ENCODE results near the gene OR9Q1.
"Not testable (repeated sequence)": the region's sequence is repeated elsewhere in the genome, so short reads cannot be mapped to it uniquely, and the experiment has no call there.

OR9Q1 gene

GRCh38 chr11:58195939-58196338 lies 172.3 kb downstream of the OR9Q1 start:
- DNase-seq (no peak), ATAC-seq (ENCODE audit: insufficient read depth, low read depth) (no peak)
- Histone ChIP-seq H2AFZ (ENCODE audit: low read depth, low read length) (no peak overlapping the region), H3K79me2 (ENCODE audit: insufficient read depth, low read length) (no peaks in the 10 kb centered on the region), H3K4me2 (ENCODE audit: insufficient read depth, low read length) (no peak overlapping the region), H3K4me3 (ENCODE audit: low read depth in 1 of 2, low read length in 2 of 2) (no peak overlapping the region), H4K20me1 (ENCODE audit: insufficient read depth, low read length) (no peaks in the 10 kb centered on the region), H3K27ac (ENCODE audit: low read length) (no peak overlapping the region), H3K9ac (ENCODE audit: low read depth, low read length) (no peak overlapping the region), H3K27me3 (ENCODE audit: insufficient read depth, low read length, poor library complexity) (no peaks in the 10 kb centered on the region), H3K9me3 (ENCODE audit: insufficient read depth, low read length, severe bottlenecking) (no peaks in the 10 kb centered on the region), H3K4me1 (ENCODE audit: insufficient read depth, low read length) (no peaks in the 10 kb centered on the region), H3K36me3 (ENCODE audit: insufficient read depth, low read length) (no peaks in the 10 kb centered on the region)
- TF ChIP-seq EZH2 (IDR thresholded peaks at IDR 0.05; ENCODE audit: borderline replicate concordance, low read depth, low read length, severe bottlenecking), result no peak
- TF ChIP-seq CTCF (IDR thresholded peaks at IDR 0.05; ENCODE audit: borderline replicate concordance, extremely low read depth, low read length, poor library complexity, severe bottlenecking), result no peak

GRCh38 chr11:58199271-58199670 lies 175.6 kb downstream of the OR9Q1 start:
- no peaks in the 10 kb centered on the region for H3K27me3 ChIP-seq (ENCODE audit: insufficient read depth, low read length, poor library complexity)
- no peaks in the 10 kb centered on the region for H3K4me1 ChIP-seq (ENCODE audit: insufficient read depth, low read length)
- TF ChIP-seq EZH2 (IDR thresholded peaks at IDR 0.05; ENCODE audit: borderline replicate concordance, low read depth, low read length, severe bottlenecking) (no peak), CTCF (IDR thresholded peaks at IDR 0.05; ENCODE audit: borderline replicate concordance, extremely low read depth, low read length, poor library complexity, severe bottlenecking) (no peak)
- no peak overlapping the region for H3K4me2 ChIP-seq (ENCODE audit: insufficient read depth, low read length)
- H3K9ac ChIP-seq (ENCODE audit: low read depth, low read length), result no peak overlapping the region
- no peaks in the 10 kb centered on the region for H3K36me3 ChIP-seq (ENCODE audit: insufficient read depth, low read length)
- no peaks in the 10 kb centered on the region for H4K20me1 ChIP-seq (ENCODE audit: insufficient read depth, low read length)
- ATAC-seq (ENCODE audit: insufficient read depth, low read depth), result no peak
- no peaks in the 10 kb centered on the region for H3K79me2 ChIP-seq (ENCODE audit: insufficient read depth, low read length)
- H2AFZ ChIP-seq (ENCODE audit: low read depth, low read length), result no peak overlapping the region
- DNase-seq, result no peak
- H3K27ac ChIP-seq (ENCODE audit: low read length), result no peak overlapping the region
- no peaks in the 10 kb centered on the region for H3K9me3 ChIP-seq (ENCODE audit: insufficient read depth, low read length, severe bottlenecking)
- H3K4me3 ChIP-seq (ENCODE audit: low read depth in 1 of 2, low read length in 2 of 2), result no peak overlapping the region

GRCh38 chr11:58204042-58204441 lies 180.4 kb downstream of the OR9Q1 start, which contains the start of gene OR1S2:
Gene OR1S2, minus strand, starts transcription at chr11:58204142. Its CDS starts 0 bp downstream, at chr11:58204142.
- H3K79me2 ChIP-seq (ENCODE audit: insufficient read depth, low read length), result no peaks in the 10 kb centered on the region
- no peaks in the 10 kb centered on the region for H3K27me3 ChIP-seq (ENCODE audit: insufficient read depth, low read length, poor library complexity)
- no peak within 1 kb of the TSS for H2AFZ ChIP-seq (ENCODE audit: low read depth, low read length)
- ATAC-seq (ENCODE audit: insufficient read depth, low read depth) (no peak), DNase-seq (no peak)
- H3K27ac ChIP-seq (ENCODE audit: low read length), result no peak within 1 kb of the TSS
- H3K4me3 ChIP-seq (ENCODE audit: low read depth in 1 of 2, low read length in 2 of 2), result no peak within 1 kb of the TSS
- no peak within 1 kb of the TSS for H3K4me2 ChIP-seq (ENCODE audit: insufficient read depth, low read length)
- H3K9me3 ChIP-seq (ENCODE audit: insufficient read depth, low read length, severe bottlenecking), result no peaks in the 10 kb centered on the region
- H3K36me3 ChIP-seq (ENCODE audit: insufficient read depth, low read length), result no peaks in the 10 kb centered on the region
- no peak within 1 kb of the TSS for H3K9ac ChIP-seq (ENCODE audit: low read depth, low read length)
- no peaks in the 10 kb centered on the region for H4K20me1 ChIP-seq (ENCODE audit: insufficient read depth, low read length)
- H3K4me1 ChIP-seq (ENCODE audit: insufficient read depth, low read length), result no peaks in the 10 kb centered on the region
- no peak for TF ChIP-seq CTCF (IDR thresholded peaks at IDR 0.05; ENCODE audit: borderline replicate concordance, extremely low read depth, low read length, poor library complexity, severe bottlenecking)
- TF ChIP-seq EZH2 (IDR thresholded peaks at IDR 0.05; ENCODE audit: borderline replicate concordance, low read depth, low read length, severe bottlenecking), result no peak

- not testable (repeated sequence) for ATAC-seq (ENCODE audit: insufficient read depth, low read depth); DNase-seq; H3K36me3 ChIP-seq (ENCODE audit: insufficient read depth, low read length); H3K9ac ChIP-seq (ENCODE audit: low read depth, low read length); H3K27me3 ChIP-seq (ENCODE audit: insufficient read depth, low read length, poor library complexity); H3K4me1 ChIP-seq (ENCODE audit: insufficient read depth, low read length); H3K9me3 ChIP-seq (ENCODE audit: insufficient read depth, low read length, severe bottlenecking); H4K20me1 ChIP-seq (ENCODE audit: insufficient read depth, low read length); H3K4me3 ChIP-seq (ENCODE audit: low read depth in 1 of 2, low read length in 2 of 2); H3K27ac ChIP-seq (ENCODE audit: low read length); H3K79me2 ChIP-seq (ENCODE audit: insufficient read depth, low read length); H2AFZ ChIP-seq (ENCODE audit: low read depth, low read length); H3K4me2 ChIP-seq (ENCODE audit: insufficient read depth, low read length)
These were observed 188.7 kb downstream of the OR9Q1 start, which contains the start of gene OR1S1 for GRCh38 chr11:58212420-58212819. Gene OR1S1, plus strand, starts transcription at chr11:58212720.

Measured in DND-41 (cell line).